Suprapubic skin (tissue), 4 donors: ENCODE results near the gene INHBA.

Source experiments
- EP300 ChIP-seq: sonication (generic); formaldehyde crosslinking; IDR thresholded peaks from one replicate; pipeline ENCODE4 v1.6.1; 2017; ENCODE audit warnings: antibody characterized with exemption
- POLR2A ChIP-seq, 2 donors: fragments of 450-650 bp; IDR thresholded peaks; one replicate each; pipeline ENCODE4 v1.6.1; 2017; ENCODE audit warnings: antibody characterized with exemption in 2 of 2, mild to moderate bottlenecking in 2 of 2, moderate library complexity in 2 of 2
- POLR2AphosphoS5 ChIP-seq, 3 donors: sonication (generic); formaldehyde crosslinking; IDR thresholded peaks; one replicate each; pipeline ENCODE4 v1.6.1; 2017; ENCODE audit warnings: antibody characterized with exemption in 3 of 3
- TF ChIP-seq, protein P1 (sequence below), 2 donors: fragments of 200-600 bp in 1 of 2; fragments of 450-650 bp in 1 of 2; sonication (generic) in 1 of 2; IDR thresholded peaks; one replicate each; pipeline ENCODE4 v1.5.1; 2016 to 2019; ENCODE audit warnings: antibody characterized with exemption in 2 of 2, mild to moderate bottlenecking in 1 of 2, moderate library complexity in 1 of 2

DNA sequence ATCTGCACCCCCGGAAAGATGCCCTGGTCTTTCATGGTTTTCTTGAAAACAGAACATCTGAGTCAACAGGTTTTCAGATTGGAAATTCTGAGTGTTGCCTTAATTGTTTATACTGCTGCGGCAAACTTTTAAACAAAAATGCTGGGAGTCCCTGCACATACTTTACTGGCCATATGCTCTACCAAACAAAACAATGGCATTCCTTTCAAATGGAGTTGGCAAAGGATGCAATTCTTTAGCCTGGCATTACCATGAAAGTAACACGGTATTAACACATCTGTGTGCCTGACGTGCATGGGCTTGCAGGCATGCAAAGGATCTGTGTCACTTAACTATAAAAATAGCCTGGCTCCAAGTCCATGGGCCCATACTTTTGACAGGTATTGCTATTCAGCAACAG lies 4.2 kb downstream of the INHBA start:
- TF ChIP-seq POLR2AphosphoS5 (IDR thresholded peaks at IDR 0.05) (no peak), EP300 (no peak), POLR2A (IDR thresholded peaks at IDR 0.05) (no peak)
- TF ChIP-seq, protein P1, sequence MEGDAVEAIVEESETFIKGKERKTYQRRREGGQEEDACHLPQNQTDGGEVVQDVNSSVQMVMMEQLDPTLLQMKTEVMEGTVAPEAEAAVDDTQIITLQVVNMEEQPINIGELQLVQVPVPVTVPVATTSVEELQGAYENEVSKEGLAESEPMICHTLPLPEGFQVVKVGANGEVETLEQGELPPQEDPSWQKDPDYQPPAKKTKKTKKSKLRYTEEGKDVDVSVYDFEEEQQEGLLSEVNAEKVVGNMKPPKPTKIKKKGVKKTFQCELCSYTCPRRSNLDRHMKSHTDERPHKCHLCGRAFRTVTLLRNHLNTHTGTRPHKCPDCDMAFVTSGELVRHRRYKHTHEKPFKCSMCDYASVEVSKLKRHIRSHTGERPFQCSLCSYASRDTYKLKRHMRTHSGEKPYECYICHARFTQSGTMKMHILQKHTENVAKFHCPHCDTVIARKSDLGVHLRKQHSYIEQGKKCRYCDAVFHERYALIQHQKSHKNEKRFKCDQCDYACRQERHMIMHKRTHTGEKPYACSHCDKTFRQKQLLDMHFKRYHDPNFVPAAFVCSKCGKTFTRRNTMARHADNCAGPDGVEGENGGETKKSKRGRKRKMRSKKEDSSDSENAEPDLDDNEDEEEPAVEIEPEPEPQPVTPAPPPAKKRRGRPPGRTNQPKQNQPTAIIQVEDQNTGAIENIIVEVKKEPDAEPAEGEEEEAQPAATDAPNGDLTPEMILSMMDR (IDR thresholded peaks at IDR 0.05): no peak
